ENCODE data around the gene KCTD11.

Gene KCTD11

DNA sequence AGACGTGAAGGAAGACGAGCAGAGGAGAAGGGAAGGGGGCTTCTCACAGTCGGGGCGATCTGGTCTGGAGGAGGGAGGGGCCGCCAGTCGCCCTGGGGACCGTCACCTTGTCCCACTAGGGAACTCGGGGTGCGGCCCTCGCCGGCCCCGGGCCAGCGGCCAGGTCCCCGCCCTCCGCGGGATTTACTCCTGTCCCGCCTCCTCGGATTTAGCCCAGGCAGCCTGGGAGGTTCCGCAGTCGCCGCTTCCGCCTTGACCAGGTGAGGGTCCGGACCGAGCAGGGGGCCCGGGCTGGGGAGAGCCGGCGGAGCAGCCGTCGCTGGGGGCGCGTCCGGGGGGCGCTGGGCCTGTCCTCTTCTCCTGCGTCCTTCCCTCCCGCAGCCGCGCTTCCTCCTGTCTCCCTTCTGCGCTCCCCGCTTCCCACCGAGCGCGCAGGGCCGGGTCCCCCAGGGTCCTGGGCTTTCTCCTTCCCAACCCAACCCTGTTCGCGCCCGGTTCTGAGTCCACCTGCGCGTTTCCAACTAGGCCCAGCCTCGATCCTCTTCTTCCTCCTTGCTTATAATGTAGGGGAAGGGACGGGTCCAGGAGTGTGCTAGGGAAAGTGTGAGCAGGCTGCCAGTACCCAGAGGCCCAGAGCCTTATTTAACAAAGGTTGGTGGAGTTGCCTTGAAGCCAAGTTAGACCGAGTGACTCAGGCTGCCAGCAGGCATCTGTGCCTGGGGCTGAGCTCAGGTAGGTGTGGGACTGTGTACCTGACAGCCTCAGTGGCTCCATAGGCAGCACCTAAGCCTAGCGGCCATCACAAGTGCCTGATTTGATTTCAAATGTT is 29.1 kb downstream of the KCTD11 start, which contains the start of gene TNK1:
TNK1 (plus strand) TSS at position 235 of the 829 bp plus-strand sequence. CDS start 1,838 bp downstream, outside the sequence.
- TF ChIP-seq, protein P1, sequence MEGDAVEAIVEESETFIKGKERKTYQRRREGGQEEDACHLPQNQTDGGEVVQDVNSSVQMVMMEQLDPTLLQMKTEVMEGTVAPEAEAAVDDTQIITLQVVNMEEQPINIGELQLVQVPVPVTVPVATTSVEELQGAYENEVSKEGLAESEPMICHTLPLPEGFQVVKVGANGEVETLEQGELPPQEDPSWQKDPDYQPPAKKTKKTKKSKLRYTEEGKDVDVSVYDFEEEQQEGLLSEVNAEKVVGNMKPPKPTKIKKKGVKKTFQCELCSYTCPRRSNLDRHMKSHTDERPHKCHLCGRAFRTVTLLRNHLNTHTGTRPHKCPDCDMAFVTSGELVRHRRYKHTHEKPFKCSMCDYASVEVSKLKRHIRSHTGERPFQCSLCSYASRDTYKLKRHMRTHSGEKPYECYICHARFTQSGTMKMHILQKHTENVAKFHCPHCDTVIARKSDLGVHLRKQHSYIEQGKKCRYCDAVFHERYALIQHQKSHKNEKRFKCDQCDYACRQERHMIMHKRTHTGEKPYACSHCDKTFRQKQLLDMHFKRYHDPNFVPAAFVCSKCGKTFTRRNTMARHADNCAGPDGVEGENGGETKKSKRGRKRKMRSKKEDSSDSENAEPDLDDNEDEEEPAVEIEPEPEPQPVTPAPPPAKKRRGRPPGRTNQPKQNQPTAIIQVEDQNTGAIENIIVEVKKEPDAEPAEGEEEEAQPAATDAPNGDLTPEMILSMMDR (IDR thresholded peaks at IDR 0.05), result no peak
- peak within 1 kb of the TSS; percentile 79 for H3K4me3 ChIP-seq
- DNase-seq (ENCODE audit: low spot score), result no peak
- peak within 1 kb of the TSS in 1 of 2 donors; percentile 26 for H3K27ac ChIP-seq

DNA sequence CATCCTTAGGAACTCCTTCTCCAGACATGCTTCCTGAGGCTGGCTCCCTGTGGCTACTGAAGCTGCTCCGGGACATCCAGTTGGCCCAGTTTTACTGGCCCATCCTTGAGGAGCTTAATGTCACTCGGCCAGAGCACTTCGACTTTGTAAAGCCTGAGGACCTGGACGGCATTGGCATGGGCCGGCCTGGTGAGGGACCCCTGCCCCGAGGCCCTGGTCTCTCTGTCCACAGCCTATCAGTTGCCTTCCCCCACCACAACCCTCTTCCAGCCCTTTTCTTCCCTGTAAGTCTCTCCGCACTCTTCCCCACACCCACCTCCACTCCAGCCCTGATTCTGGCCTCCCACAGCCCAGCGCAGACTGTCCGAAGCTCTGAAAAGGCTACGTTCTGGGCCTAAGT is 30.9 kb downstream of the KCTD11 start:
- TF ChIP-seq, protein P1 (IDR thresholded peaks at IDR 0.05), result no peak
- no peak overlapping the region for H3K27ac ChIP-seq
- DNase-seq (ENCODE audit: low spot score), result no peak
- no peak overlapping the region for H3K4me3 ChIP-seq

DNA sequence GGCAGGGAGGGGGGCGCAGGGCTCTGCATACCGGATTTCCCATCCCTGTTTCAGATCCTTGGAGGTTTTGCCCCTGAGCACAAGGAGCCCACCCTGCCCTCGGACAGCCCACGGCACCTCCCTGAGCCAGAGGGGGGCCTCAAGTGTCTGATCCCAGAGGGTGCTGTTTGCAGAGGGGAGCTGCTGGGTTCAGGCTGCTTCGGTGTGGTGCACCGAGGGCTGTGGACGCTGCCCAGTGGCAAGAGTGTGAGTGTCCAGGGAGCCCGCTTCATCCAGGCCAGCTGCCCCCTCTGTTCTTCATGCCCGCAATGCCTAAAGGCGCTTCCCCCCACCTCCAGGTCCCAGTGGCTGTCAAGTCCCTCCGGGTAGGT is 31.4 kb downstream of the KCTD11 start:
- Histone ChIP-seq H3K4me3 (peak overlapping the region; percentile 77), H3K27ac (peak overlapping the region in 1 of 2 donors; percentile 61)
- DNase-seq (ENCODE audit: low spot score), result no peak
- TF ChIP-seq, protein P1 (IDR thresholded peaks at IDR 0.05), result no peak

DNA sequence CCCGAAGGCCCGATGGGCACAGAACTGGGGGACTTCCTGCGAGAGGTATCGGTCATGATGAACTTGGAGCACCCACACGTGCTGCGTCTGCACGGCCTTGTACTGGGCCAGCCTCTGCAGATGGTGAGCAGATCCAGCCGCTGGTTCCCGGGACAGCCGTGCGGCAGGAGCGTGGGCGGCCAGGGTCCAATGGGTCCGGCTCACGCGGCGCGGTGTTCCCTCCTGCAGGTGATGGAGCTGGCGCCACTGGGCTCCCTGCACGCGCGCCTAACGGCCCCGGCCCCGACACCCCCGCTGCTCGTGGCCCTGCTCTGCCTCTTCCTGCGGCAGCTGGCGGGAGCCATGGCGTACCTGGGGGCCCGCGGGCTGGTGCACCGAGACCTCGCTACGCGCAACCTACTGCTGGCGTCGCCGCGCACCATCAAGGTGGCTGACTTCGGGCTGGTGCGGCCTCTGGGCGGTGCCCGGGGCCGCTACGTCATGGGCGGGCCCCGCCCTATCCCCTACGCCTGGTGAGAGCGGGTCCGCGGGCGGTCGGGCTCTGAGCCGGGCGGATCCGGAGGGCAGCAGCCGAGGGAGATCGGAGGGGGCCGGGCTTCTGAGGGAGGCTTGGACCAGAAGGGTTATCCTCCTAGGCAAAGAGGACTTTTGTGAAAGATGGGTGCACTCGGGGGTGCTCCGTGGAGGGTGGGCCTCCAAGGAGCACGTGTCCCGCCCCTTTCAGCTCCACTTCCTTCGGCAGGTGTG is 32.0 kb downstream of the KCTD11 start:
- no peak for DNase-seq (ENCODE audit: low spot score)
- TF ChIP-seq, protein P1 (IDR thresholded peaks at IDR 0.05), result no peak
- Histone ChIP-seq H3K27ac (peak overlapping the region in 1 of 2 donors; percentile 61), H3K4me3 (peak overlapping the region; percentile 77)

DNA sequence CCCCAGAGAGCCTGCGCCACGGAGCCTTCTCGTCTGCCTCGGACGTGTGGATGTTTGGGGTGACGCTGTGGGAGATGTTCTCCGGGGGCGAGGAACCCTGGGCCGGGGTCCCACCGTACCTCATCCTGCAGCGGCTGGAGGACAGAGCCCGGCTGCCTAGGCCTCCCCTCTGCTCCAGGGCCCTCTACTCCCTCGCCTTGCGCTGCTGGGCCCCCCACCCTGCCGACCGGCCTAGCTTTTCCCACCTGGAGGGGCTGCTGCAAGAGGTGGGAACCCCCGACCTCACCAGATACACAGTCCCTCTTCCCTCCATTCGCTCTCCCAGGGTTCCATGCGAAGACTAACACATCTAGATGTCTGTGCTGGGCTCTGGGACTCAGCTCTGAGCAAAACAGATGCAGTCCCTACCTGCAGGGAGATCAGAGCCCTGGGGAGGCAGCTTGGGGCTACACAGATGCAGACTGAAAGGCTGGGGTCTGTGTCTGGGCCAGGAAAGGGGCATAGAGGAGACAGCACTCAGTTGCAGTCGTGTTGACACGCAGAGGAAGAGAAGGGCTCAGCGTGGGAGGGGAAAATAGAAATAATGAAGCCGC is 32.6 kb downstream of the KCTD11 start:
- H3K4me3 ChIP-seq, result peak overlapping the region; percentile 77
- TF ChIP-seq, protein P1 (IDR thresholded peaks at IDR 0.05), result no peak
- no peak for DNase-seq (ENCODE audit: low spot score)
- H3K27ac ChIP-seq, result peak overlapping the region in 1 of 2 donors; percentile 61

DNA sequence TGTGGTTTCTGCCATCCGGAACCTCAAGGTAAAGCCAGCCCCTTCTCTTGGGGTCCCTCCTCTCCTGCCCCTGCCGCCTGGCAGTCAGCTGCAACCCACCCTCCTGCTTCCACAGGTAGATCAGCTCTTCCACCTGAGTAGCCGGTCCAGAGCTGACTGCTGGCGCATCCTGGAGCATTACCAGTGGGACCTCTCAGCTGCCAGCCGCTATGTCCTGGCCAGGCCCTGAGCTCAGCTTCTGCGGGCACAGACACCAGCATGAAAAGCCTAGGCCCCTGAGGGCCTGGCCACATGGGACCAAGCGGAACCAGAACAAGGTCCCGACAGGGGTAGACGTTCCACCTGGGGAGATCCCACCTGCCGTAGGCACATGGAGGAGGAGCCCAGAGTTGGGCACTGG is 36.9 kb downstream of the KCTD11 start:
- no peak for DNase-seq (ENCODE audit: low spot score)
- TF ChIP-seq, protein P1 (IDR thresholded peaks at IDR 0.05), result no peak
- no peak overlapping the region for H3K4me3 ChIP-seq
- no peak overlapping the region for H3K27ac ChIP-seq

Measured in coronary artery (tissue), 2 donors.